Upper lobe of left lung (tissue), 6 donors: ENCODE measurements around the gene HLA-DQA1. TPM values are rescaled to one million over a fixed set of nuclear protein-coding genes. Genes with fewer than 3 reads are reported as not detected.
"Not testable (repeated sequence)": the region's sequence is repeated elsewhere in the genome, so short reads cannot be mapped to it uniquely, and the experiment has no call there.

Experiments used
- ATAC-seq, 2 donors: fragments of 200-7000 bp; cut with Tn5 transposase; one replicate each; pipeline ENCODE4 v1.9.1; 2022; ENCODE audit warnings: mild to moderate bottlenecking in 2 of 2, moderate library complexity in 2 of 2; ENCODE audit not compliant: low FRiP score in 2 of 2
- DNase-seq, 2 donors: peaks; one replicate each; pipeline ENCODE4 v3.0.0-alpha.2; 2019 to 2020
- H3K27ac ChIP-seq, 4 donors: fragments of 200-600 bp; sonication (generic); one replicate each; pipeline ENCODE4 v1.5.1; 2016 to 2019
- H3K27me3 ChIP-seq, 4 donors: fragments of 200-600 bp; sonication (generic); one replicate each; pipeline ENCODE4 v1.5.1; 2017 to 2019
- H3K36me3 ChIP-seq, 4 donors: fragments of 200-600 bp; sonication (generic); one replicate each; pipeline ENCODE4 v1.5.1; 2016 to 2019
- H3K4me1 ChIP-seq, 4 donors: fragments of 200-600 bp; sonication (generic); one replicate each; pipeline ENCODE4 v1.5.1; 2018 to 2019
- H3K4me3 ChIP-seq, 4 donors: fragments of 200-600 bp; sonication (generic); one replicate each; pipeline ENCODE4 v1.5.1; 2017 to 2019; ENCODE audit warnings: mild to moderate bottlenecking in 2 of 4, moderate library complexity in 1 of 4
- H3K9me3 ChIP-seq, 4 donors: fragments of 200-600 bp; sonication (generic); one replicate each; pipeline ENCODE4 v1.5.1; 2018 to 2019
- EP300 ChIP-seq, 4 donors: sonication (generic); formaldehyde crosslinking; IDR thresholded peaks; one replicate each; pipeline ENCODE4 v1.5.1; 2017; ENCODE audit warnings: antibody characterized with exemption in 4 of 4, control low read depth in 2 of 4
- POLR2A ChIP-seq, 4 donors: fragments of 450-650 bp; IDR thresholded peaks; one replicate each; pipeline ENCODE4 v1.5.1; 2016 to 2017; ENCODE audit warnings: antibody characterized with exemption in 4 of 4, mild to moderate bottlenecking in 2 of 4
- POLR2AphosphoS5 ChIP-seq, 2 donors: sonication (generic); formaldehyde crosslinking; IDR thresholded peaks; one replicate each; pipeline ENCODE4 v1.5.1; 2017; ENCODE audit warnings: antibody characterized with exemption in 2 of 2
- WGBS, 2 donors: methylation state at CpG; one replicate each; pipeline ENCODE4 v1.1.5; 2017 to 2018; 5-methylcytosine and 5-hydroxymethylcytosine counted together
- total RNA-seq, 6 donors: library from RNA; depleted of rRNA in 4 of 6; stranded (reverse); fragments of >200 nt in 4 of 6; gene quantifications; one replicate each; pipeline versions ENCODE4 v1.1.0 to v1.2.1, GENCODE V29; 2016 to 2021
- TF ChIP-seq, protein P1 (sequence below), 6 experiments: fragments of 450-650 bp in 4 of 6; fragments of 200-600 bp in 2 of 6; sonication (generic) in 2 of 6; IDR thresholded peaks; one replicate each; pipeline ENCODE4 v1.5.1; 2016 to 2019; ENCODE audit warnings: antibody characterized with exemption in 6 of 6
- donor health status: DM: no; HTN: no; CAD: no; lungs with moderate emphysema.
- donor health status: DM: no; HTN: yes; CAD: no; lungs with severe emphysema.

HLA-DQA1 gene
- total RNA-seq, 6 donors from 2014 or later: 7.8 to 476 (median 122) TPM; not detected in 1

DNA sequence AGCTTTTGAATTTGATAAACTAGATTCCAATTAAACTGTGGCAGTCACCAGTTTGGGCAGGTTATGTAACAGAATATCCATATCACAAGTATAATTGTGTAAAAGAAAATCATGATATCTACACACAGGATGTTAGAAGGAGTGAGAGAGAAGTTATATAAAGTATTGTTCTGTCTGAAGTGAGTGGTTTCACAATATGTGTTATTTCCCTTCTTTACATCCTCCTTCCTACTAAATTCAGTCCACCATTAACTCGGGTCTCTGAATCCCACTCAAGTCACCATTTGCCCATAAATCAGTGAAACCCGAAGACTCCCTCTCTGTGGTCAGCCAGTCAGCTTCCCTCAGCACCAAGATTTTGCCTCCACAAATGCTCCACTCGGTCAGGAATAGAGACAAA lies 28.5 kb downstream of the HLA-DQA1 start:
- H3K27me3 ChIP-seq: no peaks in the 10 kb centered on the region
- no peak for DNase-seq
- no peak overlapping the region for H3K4me3 ChIP-seq
- TF ChIP-seq POLR2A (IDR thresholded peaks at IDR 0.05) (no peak), POLR2AphosphoS5 (IDR thresholded peaks at IDR 0.05) (no peak), EP300 (IDR thresholded peaks at IDR 0.05) (no peak)
- TF ChIP-seq, protein P1, sequence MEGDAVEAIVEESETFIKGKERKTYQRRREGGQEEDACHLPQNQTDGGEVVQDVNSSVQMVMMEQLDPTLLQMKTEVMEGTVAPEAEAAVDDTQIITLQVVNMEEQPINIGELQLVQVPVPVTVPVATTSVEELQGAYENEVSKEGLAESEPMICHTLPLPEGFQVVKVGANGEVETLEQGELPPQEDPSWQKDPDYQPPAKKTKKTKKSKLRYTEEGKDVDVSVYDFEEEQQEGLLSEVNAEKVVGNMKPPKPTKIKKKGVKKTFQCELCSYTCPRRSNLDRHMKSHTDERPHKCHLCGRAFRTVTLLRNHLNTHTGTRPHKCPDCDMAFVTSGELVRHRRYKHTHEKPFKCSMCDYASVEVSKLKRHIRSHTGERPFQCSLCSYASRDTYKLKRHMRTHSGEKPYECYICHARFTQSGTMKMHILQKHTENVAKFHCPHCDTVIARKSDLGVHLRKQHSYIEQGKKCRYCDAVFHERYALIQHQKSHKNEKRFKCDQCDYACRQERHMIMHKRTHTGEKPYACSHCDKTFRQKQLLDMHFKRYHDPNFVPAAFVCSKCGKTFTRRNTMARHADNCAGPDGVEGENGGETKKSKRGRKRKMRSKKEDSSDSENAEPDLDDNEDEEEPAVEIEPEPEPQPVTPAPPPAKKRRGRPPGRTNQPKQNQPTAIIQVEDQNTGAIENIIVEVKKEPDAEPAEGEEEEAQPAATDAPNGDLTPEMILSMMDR (IDR thresholded peaks at IDR 0.05): no peak
- peaks cover 0 to 5% (median 0%) of the 10 kb centered on the region in 4 donors for H3K4me1 ChIP-seq
- H3K9me3 ChIP-seq: no peaks in the 10 kb centered on the region
- 4 to 5% methylated on average over 3 of the region's 3 CpGs for WGBS, 2 donors
- no peaks in the 10 kb centered on the region for H3K36me3 ChIP-seq
- ATAC-seq: no peak
- no peak overlapping the region for H3K27ac ChIP-seq

DNA sequence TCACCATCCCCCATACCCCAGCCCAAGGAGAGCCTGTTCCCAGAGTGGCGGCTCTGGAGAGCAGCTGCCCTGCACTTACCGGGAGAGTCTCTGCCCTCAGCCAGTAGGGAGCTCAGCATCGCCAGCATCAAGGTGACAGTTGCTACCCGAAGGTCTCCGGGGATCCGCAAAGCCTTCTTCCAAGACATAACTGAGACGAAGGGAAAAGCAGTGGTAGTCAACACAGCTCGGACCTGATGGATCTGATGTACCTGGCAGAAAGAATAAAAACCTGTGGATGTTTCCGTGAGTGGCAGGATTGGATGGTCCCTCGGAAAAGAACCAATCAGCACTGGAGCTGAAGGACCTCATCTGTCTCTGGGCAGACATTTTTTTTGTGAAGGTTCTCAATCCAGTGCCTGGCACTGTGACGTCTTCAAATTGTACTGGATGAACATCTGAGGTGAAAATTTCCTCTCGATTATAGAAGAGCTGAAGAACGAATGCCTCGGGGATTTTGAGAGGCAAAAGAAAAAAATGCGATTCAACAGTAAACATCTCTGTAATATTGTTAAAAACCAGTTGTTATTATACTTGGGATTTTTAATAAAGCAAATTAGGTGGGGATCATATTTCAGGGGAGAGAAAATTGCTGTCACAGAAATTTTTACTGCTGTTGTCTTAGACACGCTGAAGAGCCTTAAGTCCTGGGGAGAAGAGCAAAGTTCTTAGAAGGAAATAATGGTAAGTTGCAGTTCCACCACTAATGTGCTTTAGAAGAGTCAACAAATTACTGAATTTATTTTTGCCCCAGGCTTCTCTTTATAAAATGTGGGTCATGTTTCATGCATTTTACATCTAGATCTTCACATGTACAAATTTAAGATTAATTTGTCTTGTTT lies 29.5 kb downstream of the HLA-DQA1 start, which contains the start of gene HLA-DQB1:
Gene HLA-DQB1 (minus strand): TSS at position 238 of the 881 bp plus-strand sequence. CDS start 50 bp downstream, at position 188.
- WGBS, 2 donors: 4 to 9% methylated on average over 15 to 16 of the region's 16 CpGs
- Histone ChIP-seq H3K4me1 (peaks cover 0 to 5% (median 0%) of the 10 kb centered on the region in 4 donors), H3K27ac (peak within 1 kb of the TSS in 1 of 4 donors; percentile 44), H3K36me3 (no peaks in the 10 kb centered on the region), H3K4me3 (peak within 1 kb of the TSS in 2 of 4 donors; percentile 20 to 35), H3K9me3 (no peaks in the 10 kb centered on the region), H3K27me3 (no peaks in the 10 kb centered on the region)
- DNase-seq (peak in 1 of 2 donors; percentile 72), ATAC-seq (peak; percentile 89)
- TF ChIP-seq EP300 (IDR thresholded peaks at IDR 0.05) (no peak), POLR2A (IDR thresholded peaks at IDR 0.05) (no peak), POLR2AphosphoS5 (IDR thresholded peaks at IDR 0.05) (no peak)
- TF ChIP-seq, protein P1 (IDR thresholded peaks at IDR 0.05): no peak

DNA sequence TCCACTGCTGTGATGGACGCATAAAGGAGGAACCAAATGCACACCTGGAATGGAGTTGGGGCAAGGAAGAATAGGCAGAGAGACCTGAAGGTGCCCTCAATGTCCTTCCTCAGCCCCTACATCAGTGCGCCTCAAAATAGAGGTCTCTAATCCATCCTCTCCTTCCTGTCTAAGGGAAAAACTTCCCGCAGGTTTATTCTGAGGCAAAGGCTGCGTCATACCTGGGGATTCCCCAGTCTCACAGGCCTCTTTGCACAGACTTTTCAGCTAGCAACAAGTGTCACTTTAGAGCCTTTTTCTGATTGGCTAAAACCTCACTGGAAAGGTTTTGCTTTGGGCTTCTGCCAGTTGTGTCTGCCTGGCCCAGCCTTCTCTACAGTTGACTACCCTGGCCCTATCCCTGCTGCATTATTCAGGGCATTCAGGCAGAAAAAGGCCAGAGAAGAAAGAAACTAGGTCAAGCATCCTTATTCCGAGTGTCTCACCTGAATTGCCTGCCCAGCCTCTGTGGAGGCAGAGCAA lies 31.1 kb downstream of the HLA-DQA1 start:
- peak; percentile 73 to 90 for ATAC-seq
- TF ChIP-seq EP300 (IDR thresholded peaks at IDR 0.05) (no peak), POLR2A (IDR thresholded peaks at IDR 0.05) (peak in 1 of 4 donors; percentile 38)
- 14 to 32% methylated on average over 3 to 5 of the region's 5 CpGs for WGBS, 2 donors
- H3K4me1 ChIP-seq: peaks cover 0 to 5% (median 0%) of the 10 kb centered on the region in 4 donors
- peak in 1 of 2 donors; percentile 84 for DNase-seq
- peaks cover 0 to 9% (median 0%) of the 10 kb centered on the region in 4 donors for H3K9me3 ChIP-seq
- H3K27me3 ChIP-seq: no peaks in the 10 kb centered on the region
- H3K4me3 ChIP-seq: no peak overlapping the region
- H3K36me3 ChIP-seq: no peaks in the 10 kb centered on the region
- H3K27ac ChIP-seq: peak overlapping the region in 2 of 4 donors; percentile 53 to 67

DNA sequence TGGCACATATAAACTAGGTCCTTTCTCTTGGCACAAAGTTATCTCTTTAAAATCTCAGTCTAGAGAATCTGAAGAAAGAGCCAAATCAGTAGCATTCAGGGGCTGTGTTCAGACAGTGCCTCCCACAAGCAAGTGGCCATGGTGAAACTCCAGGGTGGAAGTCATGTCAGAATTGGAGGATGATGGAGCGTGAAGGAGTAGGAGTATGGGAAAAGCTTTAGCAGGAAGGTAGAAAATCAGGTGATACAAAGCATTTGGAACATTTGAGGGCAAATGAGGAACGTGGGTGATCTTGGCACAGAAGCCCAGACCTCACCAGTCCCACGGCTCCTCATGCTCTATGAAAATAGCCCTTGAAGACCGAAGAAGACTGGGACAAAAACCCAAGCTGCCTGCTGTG lies 32.0 kb downstream of the HLA-DQA1 start:
- Histone ChIP-seq H3K9me3 (peaks cover 0 to 9% (median 0%) of the 10 kb centered on the region in 4 donors), H3K4me1 (peaks cover 0 to 5% (median 0%) of the 10 kb centered on the region in 4 donors), H3K27ac (no peak overlapping the region), H3K27me3 (no peaks in the 10 kb centered on the region), H3K4me3 (no peak overlapping the region), H3K36me3 (no peaks in the 10 kb centered on the region)
- DNase-seq (no peak), ATAC-seq (no peak)
- WGBS, 2 donors: 44 to 63% methylated on average over 4 of the region's 4 CpGs
- TF ChIP-seq POLR2A (IDR thresholded peaks at IDR 0.05): no peak
- no peak for TF ChIP-seq POLR2AphosphoS5 (IDR thresholded peaks at IDR 0.05)
- no peak for TF ChIP-seq EP300 (IDR thresholded peaks at IDR 0.05)
- TF ChIP-seq, protein P1 (IDR thresholded peaks at IDR 0.05): no peak

DNA sequence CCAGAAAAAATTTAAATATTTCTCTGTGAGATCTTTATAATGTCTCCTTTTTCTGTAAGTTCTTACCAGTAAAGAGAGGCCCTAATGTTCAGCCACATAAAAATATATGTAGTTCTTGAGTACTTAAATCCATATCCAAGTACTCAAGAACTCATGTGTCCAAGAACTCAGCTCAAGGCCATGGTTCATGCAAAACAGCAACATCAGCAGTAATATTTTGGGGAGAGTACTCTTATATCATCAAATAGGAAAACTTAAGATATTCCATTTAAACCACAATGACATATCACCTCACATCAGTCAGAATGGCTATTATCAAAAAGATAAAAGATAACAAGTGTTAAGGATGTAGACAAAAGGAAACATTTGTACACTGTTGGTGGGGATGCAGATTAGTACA lies 32.7 kb downstream of the HLA-DQA1 start:
- Histone ChIP-seq H3K27me3 (no peaks in the 10 kb centered on the region), H3K36me3 (no peaks in the 10 kb centered on the region), H3K9me3 (peaks cover 0 to 9% (median 0%) of the 10 kb centered on the region in 4 donors), H3K4me1 (peaks cover 0 to 5% (median 0%) of the 10 kb centered on the region in 4 donors), H3K27ac (no peak overlapping the region), H3K4me3 (no peak overlapping the region)
- ATAC-seq (no peak), DNase-seq (no peak)
- TF ChIP-seq POLR2A (IDR thresholded peaks at IDR 0.05) (no peak), EP300 (IDR thresholded peaks at IDR 0.05) (no peak), POLR2AphosphoS5 (IDR thresholded peaks at IDR 0.05) (no peak)
- TF ChIP-seq, protein P1 (IDR thresholded peaks at IDR 0.05): no peak

DNA sequence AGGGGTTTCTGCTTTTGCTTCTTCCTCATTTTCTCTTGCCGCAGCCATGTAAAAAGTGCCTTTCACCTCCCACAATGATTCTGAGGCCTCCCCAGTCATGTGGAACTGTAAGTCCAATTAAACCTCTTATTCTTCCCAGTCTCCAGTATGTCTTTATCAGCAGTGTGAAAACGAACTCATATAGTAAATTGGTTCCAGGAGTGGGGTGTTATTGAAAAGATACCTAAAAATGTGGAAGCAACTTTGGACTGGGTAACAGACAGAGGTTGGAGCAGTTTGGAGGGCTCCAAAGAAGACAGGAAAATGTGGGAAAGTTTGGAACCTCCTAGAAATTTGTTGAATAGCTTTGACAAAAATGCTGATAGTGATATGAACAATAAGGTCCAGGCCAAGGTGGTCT lies 34.7 kb downstream of the HLA-DQA1 start:
- H3K4me3 ChIP-seq, DNase-seq, H3K27ac ChIP-seq, ATAC-seq, H3K27me3 ChIP-seq, H3K9me3 ChIP-seq, H3K36me3 ChIP-seq, H3K4me1 ChIP-seq: not testable (repeated sequence)
- 24 to 51% methylated on average over 2 of the region's 2 CpGs for WGBS, 2 donors

DNA sequence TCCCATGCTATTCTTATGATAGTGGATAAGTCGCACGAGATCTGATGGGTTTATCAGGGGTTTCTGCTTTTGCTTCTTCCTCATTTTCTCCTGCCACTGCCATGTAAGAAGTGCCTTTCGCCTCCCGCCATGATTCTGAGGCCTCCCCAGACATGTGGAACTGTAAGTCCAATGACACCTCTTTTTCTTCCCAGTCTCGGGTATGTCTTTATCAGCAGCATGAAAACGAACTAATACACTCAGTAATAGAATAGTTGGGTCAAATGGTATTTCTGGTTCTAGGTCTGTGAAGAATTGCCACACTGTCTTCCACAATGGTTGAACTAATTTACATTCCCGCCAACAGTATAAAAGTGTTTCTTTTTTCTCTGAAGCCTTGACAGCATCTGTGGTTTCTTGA lies 36.9 kb downstream of the HLA-DQA1 start:
- H3K36me3 ChIP-seq, H3K4me1 ChIP-seq, DNase-seq, H3K27me3 ChIP-seq, H3K27ac ChIP-seq, H3K4me3 ChIP-seq, H3K9me3 ChIP-seq, ATAC-seq: not testable (repeated sequence)
- WGBS, 2 donors: 81 to 84% methylated on average over 7 of the region's 7 CpGs
